ENCODE results near the gene MB21D2. TPM values are rescaled to one million over a fixed set of nuclear protein-coding genes. Genes with fewer than 3 reads are reported as not detected.
"Not testable (repeated sequence)": the region's sequence is repeated elsewhere in the genome, so short reads cannot be mapped to it uniquely, and the experiment has no call there.

MB21D2 gene
- polyA plus RNA-seq, 1 donor = 17.5 TPM

DNA sequence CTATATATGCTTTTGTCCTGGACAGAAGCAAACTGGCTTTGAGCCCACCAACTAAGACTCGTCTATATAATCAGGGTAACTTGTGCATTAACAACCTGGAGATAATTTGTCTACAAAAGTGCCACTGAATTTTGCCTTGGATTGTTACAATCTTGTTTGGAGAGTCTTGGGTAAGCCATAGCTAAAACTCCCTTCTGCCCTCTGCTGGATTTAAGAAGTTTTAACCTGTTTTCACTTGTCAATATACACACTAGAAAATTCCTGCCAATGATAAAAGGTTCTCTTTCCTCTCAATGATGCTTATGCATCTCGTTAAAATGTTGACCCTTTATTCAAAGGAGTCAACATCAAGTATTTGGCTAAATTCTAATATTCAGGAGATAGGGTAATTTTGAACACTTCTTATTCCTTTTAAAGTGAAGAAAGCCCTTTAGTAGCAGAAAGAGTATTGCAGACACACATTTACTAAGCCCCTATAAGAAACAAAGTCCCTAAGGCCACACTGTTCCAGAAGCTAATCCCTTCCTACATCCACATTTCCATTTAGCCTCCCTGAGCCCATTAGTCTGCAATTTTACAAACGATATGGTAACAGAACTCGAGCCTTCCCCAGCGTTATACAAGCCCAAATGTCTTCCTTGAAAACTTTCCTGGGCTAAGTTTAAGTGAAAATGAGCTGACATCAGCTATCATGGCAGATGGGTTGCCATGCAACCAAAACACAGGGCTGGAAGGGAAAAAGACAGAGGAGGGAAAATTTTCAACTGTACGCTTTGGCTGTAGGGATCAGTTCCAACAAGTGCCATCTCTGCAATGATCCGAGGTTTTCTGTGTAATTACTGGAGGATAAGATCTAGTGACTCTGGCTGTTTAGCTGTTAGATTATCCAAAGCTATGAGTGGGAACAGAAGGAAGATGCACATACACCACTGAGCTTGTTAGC is 114.4 kb downstream of the MB21D2 start:
- DNase-seq (ENCODE audit: low read depth) = no peak

DNA sequence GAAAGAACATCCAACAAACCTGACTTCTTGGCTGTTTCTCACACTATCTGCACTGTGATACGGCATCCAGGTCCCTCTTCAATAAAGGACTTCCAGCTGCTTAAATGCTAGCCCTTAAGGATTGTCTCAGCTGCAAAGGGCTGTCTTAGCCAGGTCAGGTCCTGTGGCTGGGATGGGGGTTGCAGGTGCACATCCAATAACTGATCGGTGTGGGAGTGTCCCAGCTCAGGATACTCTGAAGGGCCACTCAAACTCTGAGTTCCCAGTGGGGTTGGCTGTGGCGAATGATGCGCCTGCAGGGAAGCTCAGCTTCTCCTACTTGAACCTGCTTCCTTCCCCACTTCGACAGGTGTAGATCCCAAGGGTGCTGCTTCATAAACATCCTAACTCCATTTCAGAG is 115.7 kb downstream of the MB21D2 start:
- DNase-seq (ENCODE audit: low read depth) = no peak

DNA sequence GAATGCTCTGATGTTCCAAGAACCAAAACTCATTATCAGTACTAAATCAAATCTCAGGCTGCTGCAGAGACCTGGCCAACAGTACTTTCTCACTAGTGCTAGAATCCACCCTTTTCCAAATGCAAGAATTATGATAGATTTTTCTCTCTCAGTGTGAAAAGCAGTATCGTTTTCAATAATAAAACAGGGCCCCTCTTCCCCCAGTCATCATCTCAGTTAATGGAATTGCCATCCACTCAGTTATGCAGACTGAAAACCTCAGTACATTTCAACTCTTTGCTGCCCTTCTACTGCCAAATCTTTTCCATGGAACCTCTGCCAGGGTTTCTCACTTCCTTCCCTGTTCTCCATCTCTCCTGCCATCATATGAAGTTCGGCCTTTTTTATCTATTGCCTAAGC is 117.9 kb downstream of the MB21D2 start:
- DNase-seq (ENCODE audit: low read depth) = no peak

DNA sequence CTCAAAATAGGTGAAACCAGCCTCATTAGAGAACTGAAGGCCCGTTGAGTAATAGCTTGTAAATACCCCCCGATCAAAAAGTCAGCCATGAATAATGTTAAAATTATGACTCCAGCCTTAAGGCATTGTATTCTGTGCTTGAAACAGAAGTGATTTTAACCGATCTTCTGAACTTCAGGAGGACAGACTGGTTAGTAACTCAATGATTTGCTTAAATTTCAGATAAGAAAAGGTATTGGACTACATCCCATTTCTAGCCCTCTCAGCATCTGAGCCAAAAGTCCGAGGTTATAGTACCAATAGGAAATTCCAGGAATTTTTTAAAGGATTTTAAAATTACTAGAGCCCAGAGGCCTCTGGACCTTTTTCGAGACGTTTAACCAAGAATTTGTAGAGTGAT is 122.6 kb downstream of the MB21D2 start:
- DNase-seq (ENCODE audit: low read depth) = no peak

DNA sequence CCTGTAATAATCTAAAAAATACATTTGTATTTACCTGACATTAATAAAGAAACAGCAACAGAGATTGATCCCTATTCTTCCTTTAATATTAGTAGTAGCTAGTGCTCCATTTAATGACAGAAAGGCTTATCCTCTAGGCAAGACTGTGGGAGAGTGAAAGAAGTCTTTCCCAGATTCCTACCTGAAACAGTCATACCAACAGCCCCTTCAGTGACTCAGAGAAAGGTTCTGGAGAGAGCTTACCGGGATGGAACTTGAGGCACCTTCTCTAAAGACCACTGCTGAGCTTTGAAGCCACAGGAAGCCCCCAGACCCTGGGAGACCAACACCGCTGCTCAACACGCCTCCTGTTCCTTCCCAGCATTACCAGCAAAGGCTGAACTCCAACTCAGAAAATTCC is 123.4 kb downstream of the MB21D2 start:
- no peak for DNase-seq (ENCODE audit: low read depth)

DNA sequence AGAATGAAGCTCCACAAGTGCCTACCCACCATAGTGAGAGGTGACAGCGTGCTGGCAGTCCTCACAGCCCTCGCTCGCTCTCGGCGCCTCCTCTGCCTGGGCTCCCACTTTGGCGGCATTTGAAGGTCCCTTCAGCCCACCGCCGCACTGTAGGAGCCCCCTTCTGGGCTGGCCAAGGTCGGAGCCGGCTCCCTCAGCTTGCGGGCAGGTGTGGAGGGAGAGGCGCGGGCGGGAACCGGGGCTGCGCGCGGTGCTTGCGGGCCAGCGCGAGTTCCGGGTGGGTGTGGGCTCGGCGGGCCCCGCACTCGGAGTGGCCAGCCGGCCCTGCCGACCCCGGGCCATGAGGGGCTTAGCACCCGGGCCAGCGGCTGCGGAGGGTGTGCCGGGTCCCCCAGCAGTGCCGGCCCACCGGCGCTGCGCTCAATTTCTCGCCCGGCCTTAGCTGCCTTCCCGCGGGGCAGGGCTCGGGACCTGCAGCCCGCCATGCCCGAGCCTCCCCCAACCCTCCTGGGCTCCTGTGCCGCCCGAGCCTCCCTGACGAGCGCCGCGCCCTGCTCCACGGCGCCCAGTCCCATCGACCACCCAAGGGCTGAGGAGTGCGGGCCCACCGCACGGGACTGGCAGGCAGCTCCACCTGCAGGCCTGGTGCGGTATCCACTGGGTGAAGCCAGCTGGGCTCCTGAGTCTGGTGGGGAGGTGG is 128.7 kb downstream of the MB21D2 start:
- DNase-seq (ENCODE audit: low read depth) = not testable (repeated sequence)

DNA sequence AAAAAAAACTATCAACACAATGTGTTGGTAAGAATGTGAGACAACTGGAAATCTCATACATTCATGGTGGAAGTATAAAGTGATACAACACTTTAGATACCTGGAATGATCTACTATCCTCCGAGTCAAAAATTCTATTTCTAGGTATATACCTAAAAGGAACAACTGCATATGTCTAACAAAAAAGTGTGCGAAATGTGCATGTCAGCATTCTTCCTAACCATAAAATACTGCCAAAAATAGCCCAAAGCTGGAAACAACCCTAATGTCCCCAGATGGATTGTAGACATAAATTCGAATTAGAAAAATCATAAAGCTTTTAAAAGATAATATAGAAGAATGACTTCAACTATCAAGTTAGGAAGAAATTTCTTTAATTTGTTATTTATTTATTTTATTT is 139.1 kb downstream of the MB21D2 start:
- no peak for DNase-seq (ENCODE audit: low read depth)

DNA sequence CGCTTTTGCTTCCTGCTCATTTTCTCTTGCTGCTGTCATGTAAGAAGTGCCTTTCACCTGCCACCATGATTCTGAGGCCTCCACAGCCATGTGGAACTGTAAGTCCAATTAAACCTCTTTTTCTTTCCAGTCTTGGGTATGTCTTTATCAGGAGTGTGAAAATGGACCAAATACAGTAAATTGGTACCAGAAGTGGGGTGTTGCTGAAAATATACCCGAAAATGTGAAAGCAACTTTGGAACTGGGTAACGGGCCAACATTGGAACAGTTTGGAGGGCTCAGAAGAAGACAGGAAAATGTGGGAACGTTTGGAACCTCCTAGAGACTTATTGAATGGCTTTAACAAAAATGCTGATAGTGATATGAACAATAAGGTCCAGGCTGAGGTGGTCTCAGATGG is 143.3 kb downstream of the MB21D2 start:
- DNase-seq (ENCODE audit: low read depth) = not testable (repeated sequence)

DNA sequence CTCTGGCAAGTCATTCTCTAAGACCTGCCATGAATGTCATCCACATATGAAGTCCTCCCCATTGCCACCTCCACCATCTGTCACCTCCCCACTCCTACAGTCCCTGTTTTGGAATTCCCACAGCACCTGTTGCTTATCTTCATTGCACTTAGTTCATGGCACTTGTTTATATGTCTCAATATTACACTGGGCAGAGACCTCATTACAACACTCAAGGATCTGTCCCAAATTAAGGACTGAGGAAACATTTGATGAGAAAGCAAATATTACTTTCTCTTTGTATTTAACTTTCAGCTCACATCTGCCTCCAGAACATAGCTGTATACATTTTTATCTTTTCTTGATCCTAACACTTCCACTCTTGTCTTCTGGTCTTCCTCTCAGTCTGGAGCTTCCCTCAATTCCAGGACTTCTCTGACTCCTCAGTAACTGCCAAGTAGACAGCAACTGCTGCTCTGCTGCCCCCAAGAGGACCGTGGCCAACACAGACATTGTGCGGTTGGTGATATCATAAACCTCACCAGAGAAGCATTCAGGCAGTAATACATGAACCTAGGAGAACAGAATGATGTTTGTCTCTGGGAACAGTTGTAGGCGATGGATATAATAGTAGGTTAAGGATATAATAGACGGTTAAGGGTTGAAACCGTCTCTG is 145.3 kb downstream of the MB21D2 start:
- no peak for DNase-seq (ENCODE audit: low read depth)

DNA sequence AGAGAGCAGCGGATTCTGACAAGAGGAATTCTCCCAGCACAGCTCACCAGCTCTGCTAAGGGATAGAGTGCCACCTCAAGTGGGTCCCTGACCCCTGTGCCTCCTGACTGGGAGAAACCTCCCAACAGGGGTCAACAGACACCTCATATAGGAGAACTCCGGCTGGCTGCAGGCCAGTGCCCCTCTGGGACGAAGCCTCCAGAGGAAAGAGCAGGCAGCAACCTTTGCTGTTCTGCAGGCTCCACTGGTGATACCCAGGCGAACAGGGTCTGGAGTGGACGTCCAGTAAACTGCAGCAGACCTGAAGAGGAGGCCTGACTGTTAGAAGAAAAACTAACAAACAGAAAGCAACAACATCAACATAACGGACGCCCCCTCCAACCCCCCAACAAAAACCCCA is 159.0 kb downstream of the MB21D2 start:
- DNase-seq (ENCODE audit: low read depth) = no peak

DNA sequence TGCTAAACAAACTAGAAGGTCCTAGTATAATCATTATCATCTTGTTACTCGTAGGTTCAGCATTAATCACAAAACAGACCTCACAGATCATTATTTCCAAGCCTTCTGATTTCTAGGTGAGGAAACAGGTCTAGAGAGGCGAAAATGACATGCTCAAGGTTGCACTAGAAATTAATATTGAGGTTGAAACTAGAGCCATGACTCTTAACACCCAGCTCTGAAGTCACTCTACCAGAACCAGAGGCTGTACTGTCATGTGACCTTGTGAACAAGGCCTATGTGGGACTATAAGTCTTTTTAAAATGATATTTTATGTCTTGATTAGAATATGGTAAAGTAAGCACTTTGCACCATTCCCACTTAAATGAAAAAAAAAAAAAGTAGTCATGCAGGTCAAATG is 166.5 kb downstream of the MB21D2 start:
- DNase-seq (ENCODE audit: low read depth) = no peak

DNA sequence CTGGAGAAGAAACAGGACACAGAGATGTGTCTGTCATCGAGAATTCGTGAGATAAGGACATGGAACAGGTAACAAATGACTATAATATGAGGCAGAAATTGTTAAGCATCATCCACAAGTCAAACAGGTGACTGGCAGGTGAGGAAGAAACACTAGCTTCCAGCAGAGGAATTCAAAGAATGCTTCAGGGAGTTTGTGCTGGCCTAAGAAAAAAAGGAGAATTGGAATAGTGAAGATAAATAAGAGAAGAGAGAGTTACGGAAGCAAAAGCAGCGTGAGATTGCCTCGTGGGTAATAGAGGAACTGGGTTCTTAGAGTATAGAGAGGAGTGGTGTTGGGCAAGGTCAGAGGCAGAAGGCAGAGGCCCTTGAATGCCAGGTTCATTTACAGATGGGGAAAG is 167.5 kb downstream of the MB21D2 start:
- no peak for DNase-seq (ENCODE audit: low read depth)

DNA sequence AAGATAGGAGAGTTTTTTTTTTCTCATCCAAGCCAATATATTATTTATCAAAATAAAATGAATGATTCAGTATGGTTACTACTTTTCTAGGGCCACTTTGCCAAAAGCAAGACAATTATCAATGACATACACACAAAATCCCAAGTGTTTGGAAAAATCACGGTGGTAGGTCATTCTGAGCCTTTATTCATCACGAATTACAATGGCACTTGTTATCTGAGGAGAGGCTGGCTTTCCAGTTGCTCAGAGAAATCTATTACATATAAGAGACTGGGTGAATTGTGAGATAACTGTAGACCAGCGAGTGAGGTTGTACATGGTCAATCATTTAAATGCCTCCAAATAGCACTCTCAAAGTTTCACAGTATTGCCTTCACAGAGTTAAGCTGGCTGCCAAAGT is 169.9 kb downstream of the MB21D2 start:
- no peak for DNase-seq (ENCODE audit: low read depth)

DNA sequence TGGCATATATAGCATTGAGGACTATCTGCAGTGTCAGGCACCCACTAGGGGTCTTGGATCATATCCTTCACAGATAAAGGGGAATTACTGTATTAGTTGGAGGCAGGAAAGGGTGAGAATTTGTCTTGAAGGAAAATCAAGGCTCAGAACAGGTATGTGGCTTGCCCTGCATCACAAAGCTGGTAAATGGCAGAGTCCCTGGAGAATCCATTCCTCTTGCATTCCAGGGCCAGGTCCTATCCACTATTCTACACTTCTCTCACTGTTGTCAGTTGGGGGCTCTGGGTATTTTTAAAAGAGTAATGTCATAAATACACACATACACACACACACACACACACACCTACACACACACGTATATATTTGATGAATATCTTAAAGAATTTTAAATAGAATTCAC is 170.5 kb downstream of the MB21D2 start:
- DNase-seq (ENCODE audit: low read depth) = no peak

Other genes starting within 250 kb of the MB21D2 start
- 1.6 TPM for gene FGF12, start 190.3 kb downstream of the MB21D2 start, polyA plus RNA-seq (ENCODE audit: insufficient read length)

Measured in forelimb muscle (tissue), 1 donor.